AG10803 (cell line): ENCODE data around the gene PUSL1.

Experiments
- DNase-seq: peaks from one replicate; pipeline ENCODE4 v3.0.0; 2010; ENCODE audit warnings: low read depth
- H3K4me3 ChIP-seq: 2 replicates; pipeline ENCODE4 v1.5.1; 2011; ENCODE audit warnings: mild to moderate bottlenecking, low read length, control low read depth
- TF ChIP-seq, protein P1 (sequence below): conservative IDR thresholded peaks from 2 replicates; pipeline ENCODE4 v1.5.1; 2011; ENCODE audit warnings: mild to moderate bottlenecking, low read length, control low read depth, inconsistent platforms

Gene PUSL1

DNA sequence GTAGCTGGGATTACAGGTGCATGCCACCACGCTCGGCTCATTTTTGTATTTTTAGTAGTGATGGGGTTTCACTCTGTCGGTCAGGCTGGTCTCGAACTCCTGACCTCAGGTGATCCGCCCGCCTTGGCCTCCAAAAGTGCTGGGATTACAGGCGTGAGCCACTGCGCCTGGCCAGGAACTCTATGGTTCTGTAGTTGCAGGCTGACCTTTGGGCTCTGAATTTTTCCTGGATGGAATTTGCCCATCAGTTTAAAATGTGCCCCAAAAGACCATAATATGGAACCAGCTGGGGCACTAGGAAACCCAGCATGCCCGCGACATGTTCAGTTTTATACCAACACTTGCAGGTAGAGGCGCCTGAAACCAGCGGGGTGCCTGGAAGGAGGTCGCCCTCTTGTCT, 29.8 kb upstream of the PUSL1 start:
- TF ChIP-seq, protein P1, sequence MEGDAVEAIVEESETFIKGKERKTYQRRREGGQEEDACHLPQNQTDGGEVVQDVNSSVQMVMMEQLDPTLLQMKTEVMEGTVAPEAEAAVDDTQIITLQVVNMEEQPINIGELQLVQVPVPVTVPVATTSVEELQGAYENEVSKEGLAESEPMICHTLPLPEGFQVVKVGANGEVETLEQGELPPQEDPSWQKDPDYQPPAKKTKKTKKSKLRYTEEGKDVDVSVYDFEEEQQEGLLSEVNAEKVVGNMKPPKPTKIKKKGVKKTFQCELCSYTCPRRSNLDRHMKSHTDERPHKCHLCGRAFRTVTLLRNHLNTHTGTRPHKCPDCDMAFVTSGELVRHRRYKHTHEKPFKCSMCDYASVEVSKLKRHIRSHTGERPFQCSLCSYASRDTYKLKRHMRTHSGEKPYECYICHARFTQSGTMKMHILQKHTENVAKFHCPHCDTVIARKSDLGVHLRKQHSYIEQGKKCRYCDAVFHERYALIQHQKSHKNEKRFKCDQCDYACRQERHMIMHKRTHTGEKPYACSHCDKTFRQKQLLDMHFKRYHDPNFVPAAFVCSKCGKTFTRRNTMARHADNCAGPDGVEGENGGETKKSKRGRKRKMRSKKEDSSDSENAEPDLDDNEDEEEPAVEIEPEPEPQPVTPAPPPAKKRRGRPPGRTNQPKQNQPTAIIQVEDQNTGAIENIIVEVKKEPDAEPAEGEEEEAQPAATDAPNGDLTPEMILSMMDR: no peak
- H3K4me3 ChIP-seq: no peak overlapping the region
- DNase-seq: no peak

DNA sequence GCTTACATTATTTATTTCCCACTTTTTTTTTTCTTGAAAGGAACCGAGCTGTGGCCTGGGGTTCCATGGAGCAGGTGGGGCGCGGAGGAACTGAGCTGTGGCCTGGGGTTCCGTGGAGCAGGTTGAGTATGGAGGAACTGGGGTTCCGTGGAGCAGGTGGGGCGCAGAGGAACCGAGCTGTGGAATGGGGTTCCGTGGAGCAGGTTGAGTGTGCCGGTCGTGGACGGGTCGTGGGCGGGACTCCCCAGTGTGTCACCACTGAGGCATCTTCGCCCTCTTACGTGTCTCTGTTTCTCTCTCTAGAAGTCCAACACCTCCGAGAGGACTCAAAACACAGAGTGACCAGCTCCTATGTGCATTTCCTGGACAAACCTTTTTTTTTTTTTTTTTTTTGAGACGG, 29.4 kb upstream of the PUSL1 start:
- TF ChIP-seq, protein P1: no peak
- H3K4me3 ChIP-seq: no peak overlapping the region
- no peak for DNase-seq

DNA sequence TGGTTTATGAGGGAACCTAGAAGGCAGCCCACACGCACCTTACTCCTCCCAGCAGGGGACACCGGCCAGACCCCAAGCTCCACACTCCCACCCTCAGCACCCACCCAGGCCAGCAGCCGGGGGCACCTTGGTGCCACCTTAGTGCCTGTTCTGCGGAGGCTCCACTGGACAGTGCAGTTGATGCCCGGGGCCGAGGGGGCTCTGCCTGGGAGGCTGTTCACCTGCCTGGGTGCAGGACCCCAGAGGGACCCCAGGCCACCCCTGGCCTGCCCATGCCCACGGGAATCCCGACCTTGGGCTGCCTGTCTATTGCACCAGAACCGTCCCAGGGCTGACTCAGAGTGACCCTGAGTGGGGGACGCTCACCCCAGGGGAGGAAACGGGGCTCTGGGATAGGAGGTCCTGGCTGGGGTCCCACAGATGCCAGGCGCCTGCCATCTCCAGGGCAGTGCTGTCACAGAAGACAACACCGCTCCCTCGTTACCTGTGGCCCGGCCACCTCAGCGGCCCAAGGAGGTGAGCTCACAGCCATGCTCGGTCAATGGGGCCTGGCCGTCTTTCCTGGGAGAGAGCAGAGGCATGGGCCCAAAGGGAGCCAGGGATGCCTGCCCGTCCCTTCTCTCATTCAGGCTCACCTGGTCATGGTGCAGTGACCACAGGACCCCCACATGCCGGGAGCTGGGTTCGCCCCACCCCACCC, 27.5 kb upstream of the PUSL1 start:
- H3K4me3 ChIP-seq: no peak overlapping the region
- TF ChIP-seq, protein P1: no peak
- DNase-seq: no peak

DNA sequence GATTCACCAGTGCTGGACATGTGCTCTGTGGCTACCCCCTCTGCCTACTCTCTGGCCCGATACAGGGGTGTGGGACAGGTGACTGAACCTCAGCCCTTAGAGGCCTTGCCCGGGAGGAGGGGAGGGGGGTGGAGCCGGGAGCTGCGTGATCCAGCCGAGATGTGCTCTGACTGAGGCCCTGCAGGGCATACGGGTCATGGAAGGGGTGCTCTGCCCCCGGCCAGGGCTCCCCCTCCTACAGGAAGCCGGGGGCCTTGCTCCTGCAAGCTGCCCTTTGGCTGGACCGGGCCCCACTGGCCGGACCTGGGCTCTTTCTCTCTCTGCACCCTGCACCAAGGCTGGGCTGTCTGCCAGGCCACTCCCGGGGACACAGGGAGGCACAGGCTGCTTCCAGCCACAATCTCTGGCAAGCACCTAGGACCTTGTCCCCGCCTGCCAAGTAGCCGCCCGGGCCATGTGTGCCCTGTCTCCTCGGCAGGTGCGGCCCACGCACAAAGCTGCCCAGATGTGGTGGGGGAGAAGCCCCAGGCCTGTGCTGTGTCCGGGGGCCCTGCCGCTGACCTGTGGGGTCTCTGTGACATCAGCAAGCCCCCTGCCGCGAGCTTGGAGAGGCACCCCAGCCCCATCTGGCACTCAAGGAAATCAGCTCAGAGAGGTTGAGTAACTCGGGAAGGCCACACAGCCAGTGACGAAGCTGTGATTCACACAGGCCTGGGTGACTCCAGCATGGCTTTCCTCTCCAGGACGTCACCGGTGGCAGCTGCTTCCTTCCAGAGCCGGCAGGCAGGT, 26.7 kb upstream of the PUSL1 start:
- H3K4me3 ChIP-seq: no peak overlapping the region
- DNase-seq: peak; percentile 48
- TF ChIP-seq, protein P1: no peak

DNA sequence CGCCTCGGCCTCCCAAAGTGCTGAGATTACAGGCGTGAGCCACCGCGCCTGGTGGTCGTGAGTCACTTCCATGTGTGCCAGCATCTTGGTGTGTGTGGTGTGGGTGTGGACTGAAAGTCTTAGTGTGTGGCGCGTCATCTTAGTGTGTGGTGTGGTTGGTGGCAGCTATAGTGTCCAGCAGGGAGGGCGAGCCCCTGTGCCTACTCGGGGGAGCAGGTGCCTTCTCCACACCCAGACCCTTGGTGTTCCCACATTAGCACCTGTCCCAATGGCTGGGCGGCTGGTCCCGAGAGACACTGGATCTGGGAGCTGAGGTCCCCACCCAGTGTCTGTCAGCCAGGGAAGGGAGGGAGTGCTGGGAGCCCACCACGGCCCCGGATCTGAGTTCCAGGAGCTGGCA, 25.4 kb upstream of the PUSL1 start:
- DNase-seq: no peak
- TF ChIP-seq, protein P1: no peak
- no peak overlapping the region for H3K4me3 ChIP-seq

DNA sequence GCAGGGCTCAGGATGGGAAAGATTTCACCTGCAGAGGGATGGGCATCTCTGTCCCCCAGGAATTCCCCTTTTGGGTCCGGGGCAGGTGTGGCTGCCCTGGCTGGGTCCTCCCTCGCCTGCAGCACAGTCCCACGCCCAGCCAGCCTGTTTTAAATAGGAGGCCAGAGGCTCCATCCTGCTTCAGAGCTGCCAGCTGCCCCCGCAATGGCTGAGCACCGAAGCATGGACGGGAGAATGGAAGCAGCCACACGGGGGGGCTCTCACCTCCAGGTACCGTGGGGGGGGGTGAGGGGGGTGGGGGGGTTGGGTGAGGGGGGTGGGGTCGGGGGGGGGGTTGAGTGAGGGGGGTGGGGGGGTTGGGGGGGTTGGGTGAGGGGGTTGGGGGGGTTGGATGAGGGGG, 24.6 kb upstream of the PUSL1 start:
- H3K4me3 ChIP-seq: no peak overlapping the region
- TF ChIP-seq, protein P1: no peak
- no peak for DNase-seq
